AML-193 (cell line): ENCODE results near the gene TXNRD1.

ENCODE experiments used
- DNase-seq, 2 experiments: peaks; one replicate each; lab custom pipeline; 2025; lab: John Stamatoyannopoulos, UW

The TXNRD1 gene

GRCh38 chr12:104280717-104281458 lies 65.3 kb downstream of the TXNRD1 start:
- peak in 1 of 2 experiments; percentile 5 for DNase-seq

- no peak for DNase-seq
Measured at GRCh38 chr12:104281636-104282035, 66.1 kb downstream of the TXNRD1 start.

GRCh38 chr12:104282109-104282508 lies 66.5 kb downstream of the TXNRD1 start:
- DNase-seq, result no peak

- DNase-seq, result no peak
Measured at GRCh38 chr12:104285740-104286515, 70.3 kb downstream of the TXNRD1 start.

- peak; percentile 95 for DNase-seq
Measured at GRCh38 chr12:104286516-104287482, 71.2 kb downstream of the TXNRD1 start.

GRCh38 chr12:104288635-104289274 lies 73.2 kb downstream of the TXNRD1 start:
- peak; percentile 81 to 89 for DNase-seq

- DNase-seq, result no peak
Measured at GRCh38 chr12:104290320-104290719, 74.7 kb downstream of the TXNRD1 start.

GRCh38 chr12:104290855-104291254 lies 75.3 kb downstream of the TXNRD1 start:
- no peak for DNase-seq

GRCh38 chr12:104291867-104292524 lies 76.4 kb downstream of the TXNRD1 start:
- DNase-seq, result no peak

GRCh38 chr12:104292872-104293794 lies 77.6 kb downstream of the TXNRD1 start:
- no peak for DNase-seq

GRCh38 chr12:104294158-104294859 lies 78.7 kb downstream of the TXNRD1 start:
- DNase-seq, result peak in 1 of 2 experiments; percentile 9

GRCh38 chr12:104294927-104295668 lies 79.5 kb downstream of the TXNRD1 start:
- no peak for DNase-seq

- no peak for DNase-seq
Measured at GRCh38 chr12:104295954-104296353, 80.4 kb downstream of the TXNRD1 start.

- no peak for DNase-seq
Measured at GRCh38 chr12:104296718-104297117, 81.1 kb downstream of the TXNRD1 start.

- DNase-seq, result no peak
Measured at GRCh38 chr12:104297477-104298113, 82.0 kb downstream of the TXNRD1 start.

- DNase-seq, result no peak
Measured at GRCh38 chr12:104299842-104300481, 84.4 kb downstream of the TXNRD1 start.

- DNase-seq, result no peak
Measured at GRCh38 chr12:104303538-104304151, 88.1 kb downstream of the TXNRD1 start, which contains the start of gene EID3. EID3 (plus strand) TSS chr12:104303739; CDS start chr12:104303935, 196 bp downstream.
